ENCODE results near the gene LBH.

The LBH gene

DNA sequence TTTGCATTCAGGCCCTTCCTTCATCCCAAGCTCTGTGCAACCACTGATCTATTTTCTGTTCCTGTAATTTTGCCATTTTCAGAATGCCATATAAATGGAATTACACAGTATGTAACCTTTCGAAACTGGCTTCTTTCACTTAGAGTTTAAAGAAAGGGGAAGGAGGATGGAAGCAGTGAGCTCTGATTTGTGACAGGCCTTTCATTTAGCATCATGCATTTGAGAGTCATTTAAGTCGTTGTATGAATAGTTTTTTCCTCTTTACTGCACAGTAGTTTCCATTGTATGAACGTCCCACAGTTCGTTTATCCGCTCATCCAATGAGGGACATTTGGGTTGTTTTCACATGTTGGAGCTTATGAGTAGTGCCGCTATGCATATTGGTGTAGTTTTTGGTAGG lies 67.0 kb downstream of the LBH start:
- in situ Hi-C loops (cut with MboI; ENCODE audit: low sequenced_read_pairs): no loop called here

DNA sequence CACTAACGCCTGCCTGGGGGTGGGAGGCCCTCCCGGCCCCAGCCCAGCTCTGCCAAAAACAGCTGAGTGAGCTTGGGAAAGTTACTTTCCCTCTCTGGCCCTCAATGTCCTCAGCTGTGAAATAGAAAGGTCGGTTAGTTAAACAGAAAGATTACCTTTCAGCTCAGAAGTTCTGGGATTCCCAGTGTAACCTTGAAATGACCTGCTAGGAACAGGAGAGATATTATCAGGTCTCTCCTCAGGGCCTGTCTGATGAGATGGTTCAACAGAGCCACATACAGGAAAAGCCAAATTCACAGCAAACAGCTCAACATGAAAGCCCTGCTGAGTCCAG lies 68.8 kb downstream of the LBH start:
- in situ Hi-C loops (cut with MboI; ENCODE audit: low sequenced_read_pairs): no loop called here

DNA sequence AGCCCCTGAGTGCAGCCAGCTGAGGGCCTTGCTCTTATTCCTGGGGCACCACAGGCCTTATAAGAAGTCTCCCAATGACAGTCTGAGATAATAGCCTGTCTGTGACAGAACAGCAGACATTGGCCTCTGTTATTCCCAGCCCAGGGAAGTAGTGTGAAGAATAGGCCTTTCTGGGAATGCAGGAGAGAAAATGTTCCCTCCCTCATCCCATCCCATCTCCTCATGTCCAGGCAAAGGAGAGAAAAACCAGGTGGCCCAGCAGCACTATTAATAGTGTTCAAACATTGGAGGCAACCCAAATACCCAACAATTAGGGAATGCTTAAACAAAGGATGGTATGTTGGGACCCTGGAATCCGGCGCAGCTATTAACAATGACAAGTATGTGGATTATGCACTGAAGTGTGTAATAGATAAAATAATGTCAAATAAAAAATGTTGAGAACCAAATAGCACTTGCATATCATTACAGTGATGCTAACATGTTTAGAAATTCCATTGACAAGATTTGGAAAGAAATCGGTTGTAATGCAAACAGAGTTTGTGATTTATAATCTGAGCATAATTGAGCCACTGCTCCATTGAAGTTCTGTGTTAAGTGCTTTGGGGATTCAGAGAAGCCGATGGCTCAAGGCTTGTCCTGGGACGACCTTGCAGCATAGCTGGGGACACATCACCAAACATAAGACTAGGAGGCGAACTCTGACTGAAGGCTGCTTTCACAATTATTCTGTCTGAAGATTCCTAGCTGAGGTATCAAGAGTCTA lies 69.3 kb downstream of the LBH start:
- in situ Hi-C loops (cut with MboI; ENCODE audit: low sequenced_read_pairs): no loop called here

DNA sequence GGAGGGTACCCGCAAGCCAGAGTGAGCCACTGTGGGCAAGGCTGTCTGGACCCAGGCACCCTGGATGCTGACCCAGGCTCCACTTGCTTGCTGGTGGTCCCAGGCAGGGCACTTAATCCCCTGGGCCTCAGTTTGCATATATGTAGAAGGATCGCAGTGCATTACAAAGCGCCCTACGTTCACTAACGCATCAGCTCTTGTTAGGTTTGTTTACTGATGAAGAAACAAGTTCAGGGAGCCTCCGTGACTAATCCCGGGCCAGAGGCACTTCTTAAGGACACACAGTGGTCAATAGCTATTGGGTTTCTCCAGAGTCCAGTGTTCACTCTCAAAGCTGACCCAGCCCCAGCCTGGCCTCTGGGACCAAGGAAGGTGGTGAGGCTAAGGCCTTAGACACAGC lies 70.2 kb downstream of the LBH start:
- in situ Hi-C loops (cut with MboI; ENCODE audit: low sequenced_read_pairs): no loop called here

DNA sequence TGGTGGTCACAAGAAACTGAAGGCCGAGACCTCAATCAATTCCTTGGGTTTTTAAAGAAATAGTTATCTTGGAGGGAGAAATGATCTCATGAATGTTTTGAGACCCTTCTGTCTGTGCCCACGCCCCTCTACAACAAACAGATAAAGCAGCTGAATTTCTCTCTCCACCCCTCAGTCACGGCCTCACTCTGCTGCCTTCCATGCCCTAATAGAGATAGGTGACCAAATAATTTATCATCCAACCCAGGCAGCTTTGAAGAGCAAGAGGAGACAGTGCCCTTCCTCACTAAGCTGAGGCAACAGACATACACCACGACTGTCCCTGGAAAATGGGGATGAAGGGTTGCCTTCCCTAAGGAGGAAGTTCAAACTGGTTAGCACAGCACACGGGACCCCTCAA lies 71.2 kb downstream of the LBH start:
- in situ Hi-C loops (cut with MboI; ENCODE audit: low sequenced_read_pairs): no loop called here

DNA sequence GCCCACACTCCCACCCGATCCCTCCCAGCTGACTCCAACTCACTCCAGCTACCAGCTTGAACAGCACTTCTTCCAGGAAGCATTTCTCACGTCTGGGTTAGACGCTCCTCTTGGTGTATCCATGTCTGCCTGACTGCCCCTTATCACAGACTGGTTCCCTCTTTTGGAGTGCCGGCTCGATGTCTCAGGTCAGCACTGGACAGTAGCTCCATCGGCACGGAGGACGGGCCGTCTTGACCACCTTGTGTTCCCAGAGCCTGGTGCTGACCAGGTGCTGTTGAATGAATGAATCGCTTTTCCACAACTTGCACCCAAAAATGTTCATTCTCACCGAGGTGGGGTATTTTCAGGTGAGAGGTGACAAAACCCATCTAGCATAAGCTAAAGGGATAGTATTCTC lies 71.8 kb downstream of the LBH start:
- in situ Hi-C loops (cut with MboI; ENCODE audit: low sequenced_read_pairs): no loop called here

DNA sequence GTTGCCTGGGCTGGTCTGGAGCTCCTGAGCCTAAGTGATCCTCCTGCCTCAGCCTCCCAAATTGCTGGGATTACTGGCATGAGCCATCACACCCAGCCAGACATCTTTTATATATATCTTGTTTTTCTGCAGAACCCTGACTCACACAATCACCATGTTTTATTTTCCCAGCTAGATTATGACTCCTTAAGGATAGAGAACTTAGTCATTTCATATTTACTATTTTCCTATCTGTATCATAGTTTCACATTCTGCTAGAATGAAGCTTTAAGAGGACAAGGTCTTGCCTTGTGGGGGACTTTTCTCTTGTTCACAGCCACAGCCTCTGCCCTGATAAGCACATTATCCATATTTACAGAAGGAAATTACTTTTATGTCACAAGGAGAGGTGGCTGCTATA lies 73.9 kb downstream of the LBH start:
- in situ Hi-C loops (cut with MboI; ENCODE audit: low sequenced_read_pairs): no loop called here

DNA sequence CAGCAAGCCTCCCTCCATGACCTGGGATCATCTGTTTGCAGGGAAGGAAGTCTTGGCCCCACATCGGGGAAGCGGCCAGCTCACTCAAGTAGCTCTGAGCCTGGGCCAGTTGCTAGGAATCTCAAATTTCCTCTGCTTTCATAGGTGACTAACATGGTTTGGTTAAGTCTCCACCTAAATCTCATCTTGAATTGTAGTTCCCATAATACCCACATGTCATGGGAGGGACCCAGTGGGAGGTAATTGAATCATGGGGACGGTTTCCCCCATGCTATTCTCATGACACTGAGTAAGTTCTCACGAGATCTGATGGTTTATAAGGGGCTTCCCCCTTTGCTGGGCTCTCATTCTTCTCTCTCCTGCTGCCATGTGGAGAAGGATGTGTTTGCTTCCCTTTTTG lies 75.2 kb downstream of the LBH start:
- in situ Hi-C loops (cut with MboI; ENCODE audit: low sequenced_read_pairs): no loop called here

DNA sequence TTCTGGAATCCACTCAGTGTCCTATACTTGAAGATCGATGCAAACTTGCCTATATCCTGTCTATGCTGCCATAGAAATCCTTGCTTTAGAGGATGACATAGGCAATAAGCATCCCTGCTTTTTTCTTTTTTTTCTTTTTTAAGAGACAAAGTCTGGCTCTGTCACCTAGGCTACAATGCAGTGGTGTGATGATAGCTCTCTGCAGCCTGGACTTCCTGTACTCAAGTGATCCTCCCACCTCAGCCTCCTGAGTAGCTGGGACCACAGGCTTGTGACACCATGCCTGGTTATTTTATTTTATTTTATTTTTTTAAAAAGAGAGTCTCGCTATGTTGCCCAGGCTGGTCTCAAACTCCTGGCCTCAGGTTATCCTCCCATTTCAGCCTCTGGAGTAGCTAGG lies 76.9 kb downstream of the LBH start:
- in situ Hi-C loops (cut with MboI; ENCODE audit: low sequenced_read_pairs): no loop called here
